Tibial nerve (tissue), 4 donors: ENCODE data around the gene ARL14EP.

Experiments
- CTCF ChIP-seq, 5 experiments: fragments of 200-600 bp in 3 of 5; fragments of 450-650 bp in 2 of 5; sonication (generic) in 3 of 5; IDR thresholded peaks; one replicate each; pipeline ENCODE4 v1.5.1; 2016 to 2019; ENCODE audit warnings: antibody characterized with exemption in 5 of 5, mild to moderate bottlenecking in 3 of 5, moderate library complexity in 2 of 5
- EP300 ChIP-seq, 2 donors: sonication (generic); formaldehyde crosslinking; IDR thresholded peaks; one replicate each; pipeline ENCODE4 v1.6.1; 2017; ENCODE audit warnings: antibody characterized with exemption in 2 of 2, mild to moderate bottlenecking in 1 of 2
- POLR2A ChIP-seq, 2 donors: fragments of 450-650 bp; IDR thresholded peaks; one replicate each; pipeline ENCODE4 v1.6.1; 2017; ENCODE audit warnings: antibody characterized with exemption in 2 of 2, mild to moderate bottlenecking in 2 of 2, moderate library complexity in 2 of 2

- no peak for TF ChIP-seq CTCF (IDR thresholded peaks at IDR 0.05)
- TF ChIP-seq POLR2A (IDR thresholded peaks at IDR 0.05), result no peak
- no peak for TF ChIP-seq EP300 (IDR thresholded peaks at IDR 0.05)
Observed at GRCh38 chr11:30358536-30358935, 35.6 kb downstream of the ARL14EP start.
